IPS DF 6.9 (cell line): ENCODE data around the gene TSGA10IP.

Experiments used
- DNase-seq: peaks from one replicate; pipeline ENCODE4 v3.0.0-alpha.2; 2013; ENCODE audit warnings: low read depth, low spot score
- H3K27ac ChIP-seq: one replicate; pipeline ENCODE4 v1.5.1; 2013; ENCODE audit warnings: low read length, control low read depth
- H3K27me3 ChIP-seq: 2 replicates; pipeline ENCODE4 v1.6.1; 2013; ENCODE audit warnings: mild to moderate bottlenecking, low read length; ENCODE audit not compliant: control insufficient read depth, insufficient read depth
- H3K36me3 ChIP-seq: 2 replicates; pipeline ENCODE4 v1.6.1; 2013; ENCODE audit warnings: low read length; ENCODE audit not compliant: control insufficient read depth, insufficient read depth
- H3K4me1 ChIP-seq: 2 replicates; pipeline ENCODE4 v1.6.1; 2013; ENCODE audit warnings: low read length; ENCODE audit not compliant: control insufficient read depth, insufficient read depth
- H3K4me3 ChIP-seq: 2 replicates; pipeline ENCODE4 v1.5.1; 2013; ENCODE audit warnings: mild to moderate bottlenecking, low read length
- H3K9me3 ChIP-seq: 2 replicates; pipeline ENCODE4 v1.6.1; 2013; ENCODE audit warnings: low read length, inconsistent platforms; ENCODE audit not compliant: control insufficient read depth, insufficient read depth
- WGBS: extraction: QIAGEN DNeasy Blood & Tissue Kit; methylation state at CpG from one replicate; pipeline ENCODE4 v1.1.7; 2013; ENCODE audit warnings: mixed read lengths, missing lambda C conversion rate; ENCODE audit not compliant: insufficient read length, insufficient coverage; 5-methylcytosine and 5-hydroxymethylcytosine counted together

TSGA10IP gene

GRCh38 chr11:66004186-66004585, 58.9 kb downstream of the TSGA10IP start:
- WGBS = no CpG with 5 or more reads among the region's 4 CpGs
- Histone ChIP-seq H3K27me3 (no peaks in the 10 kb centered on the region), H3K4me1 (no peaks in the 10 kb centered on the region), H3K9me3 (no peaks in the 10 kb centered on the region), H3K36me3 (peaks cover 14% of the 10 kb centered on the region; the same call in 1 of the 2 replicates), H3K4me3 (no peak overlapping the region), H3K27ac (no peak overlapping the region)
- DNase-seq = no peak

GRCh38 chr11:66006134-66006890, 61.0 kb downstream of the TSGA10IP start:
- H3K4me1 ChIP-seq = no peaks in the 10 kb centered on the region
- no peak for DNase-seq
- no peak overlapping the region for H3K4me3 ChIP-seq
- no CpG with 5 or more reads among the region's 13 CpGs for WGBS
- no peak overlapping the region for H3K27ac ChIP-seq
- peaks cover 6% of the 10 kb centered on the region; the same call in 1 of the 2 replicates for H3K36me3 ChIP-seq
- H3K27me3 ChIP-seq = peaks cover 1% of the 10 kb centered on the region; the same call in 1 of the 2 replicates
- no peaks in the 10 kb centered on the region for H3K9me3 ChIP-seq

- no peak for DNase-seq
- H3K27me3 ChIP-seq = peaks cover 5% of the 10 kb centered on the region
- WGBS = no CpG with 5 or more reads among the region's 4 CpGs
- no peaks in the 10 kb centered on the region; the same call in 1 of the 2 replicates for H3K4me1 ChIP-seq
- H3K4me3 ChIP-seq = no peak overlapping the region
- H3K36me3 ChIP-seq = peaks cover 6% of the 10 kb centered on the region; the same call in 1 of the 2 replicates
- H3K9me3 ChIP-seq = no peaks in the 10 kb centered on the region
- H3K27ac ChIP-seq = no peak overlapping the region
Observed at GRCh38 chr11:66006891-66007176, 61.6 kb downstream of the TSGA10IP start.

- DNase-seq = no peak
- H3K4me1 ChIP-seq = no peaks in the 10 kb centered on the region; the same call in 1 of the 2 replicates
- H3K36me3 ChIP-seq = peaks cover 6% of the 10 kb centered on the region; the same call in 1 of the 2 replicates
- no CpG with 5 or more reads among the region's 5 CpGs for WGBS
- H3K27me3 ChIP-seq = peaks cover 5% of the 10 kb centered on the region
- H3K27ac ChIP-seq = no peak overlapping the region
- no peaks in the 10 kb centered on the region for H3K9me3 ChIP-seq
- no peak overlapping the region for H3K4me3 ChIP-seq
Observed at GRCh38 chr11:66007201-66007634, 61.9 kb downstream of the TSGA10IP start.

GRCh38 chr11:66008095-66008467, 62.8 kb downstream of the TSGA10IP start:
- no peak overlapping the region for H3K4me3 ChIP-seq
- H3K27ac ChIP-seq = no peak overlapping the region
- H3K4me1 ChIP-seq = no peaks in the 10 kb centered on the region; the same call in 1 of the 2 replicates
- peaks cover 6% of the 10 kb centered on the region; the same call in 1 of the 2 replicates for H3K36me3 ChIP-seq
- no peak for DNase-seq
- no peaks in the 10 kb centered on the region for H3K9me3 ChIP-seq
- H3K27me3 ChIP-seq = peaks cover 5% of the 10 kb centered on the region
- no CpG with 5 or more reads among the region's 2 CpGs for WGBS

GRCh38 chr11:66008468-66009101, 63.3 kb downstream of the TSGA10IP start:
- Histone ChIP-seq H3K4me1 (no peaks in the 10 kb centered on the region; the same call in 1 of the 2 replicates), H3K27me3 (peaks cover 5% of the 10 kb centered on the region), H3K27ac (no peak overlapping the region), H3K4me3 (no peak overlapping the region), H3K9me3 (no peaks in the 10 kb centered on the region), H3K36me3 (peaks cover 6% of the 10 kb centered on the region; the same call in 1 of the 2 replicates)
- no CpG with 5 or more reads among the region's 10 CpGs for WGBS
- no peak for DNase-seq
